Measurements from ENCODE around the gene SMARCB1. TPM values are rescaled to one million over a fixed set of nuclear protein-coding genes. Genes with fewer than 3 reads are reported as not detected.

SMARCB1 gene
- polyA plus RNA-seq, 1 donor (not counting 4 experiments of a cell fraction or from before 2014, with no cell fraction given): 95.2 TPM

GRCh38 chr22:23778577-23778900, 8.2 kb upstream of the SMARCB1 start:
- H3K4me3 ChIP-seq (ENCODE audit: control insufficient read depth in 2 of 3, extremely low read depth in 1 of 3, insufficient read depth in 2 of 3, low read depth in 1 of 3, low read length in 3 of 3): no peak overlapping the region
- H3K27me3 ChIP-seq (ENCODE audit: control insufficient read depth, extremely low read depth, insufficient read depth, low read length): peaks cover 5% of the 10 kb centered on the region
- H3K36me3 ChIP-seq (ENCODE audit: control insufficient read depth in 2 of 2, extremely low read depth in 1 of 2, insufficient read depth in 2 of 2, low read length in 2 of 2): no peaks in the 10 kb centered on the region
- no peaks in the 10 kb centered on the region for H4K20me1 ChIP-seq (ENCODE audit: control insufficient read depth, extremely low read depth, insufficient read depth, low read length)
- no peak overlapping the region for H2AFZ ChIP-seq (ENCODE audit: control insufficient read depth, low read length)
- H3K9me3 ChIP-seq (ENCODE audit: control insufficient read depth, low read depth, low read length): no peaks in the 10 kb centered on the region
- DNase-seq (ENCODE audit: low read depth, low spot score) (no peak), FAIRE-seq (no peak)
- H3K9ac ChIP-seq (ENCODE audit: control insufficient read depth, extremely low read depth, insufficient read depth, low read length): no peak overlapping the region
- no peak for TF ChIP-seq CTCF (optimal IDR thresholded peaks at IDR 0.05 in 1 of 3, IDR thresholded peaks at IDR 0.05 in 1 of 3, conservative IDR thresholded peaks at IDR 0.05 in 1 of 3; ENCODE audit: extremely low read depth in 1 of 3, insufficient read depth in 2 of 3, low read length in 3 of 3)
- no peak for TF ChIP-seq EZH2 (IDR thresholded peaks at IDR 0.05; ENCODE audit: low read length)
- peaks cover 15% of the 10 kb centered on the region for H3K4me1 ChIP-seq (ENCODE audit: control insufficient read depth, extremely low read depth, insufficient read depth, low read length)
- no peaks in the 10 kb centered on the region for H3K9me1 ChIP-seq (ENCODE audit: control insufficient read depth, extremely low read depth, insufficient read depth, low read length)
- dilution Hi-C loops (cut with MboI; ENCODE audit: extremely low pct_ligation_motif_present, low sequenced_read_pairs): no loop called here
- H3K27ac ChIP-seq (ENCODE audit: control insufficient read depth, insufficient read depth, low read length): no peak overlapping the region
- H3K4me2 ChIP-seq (ENCODE audit: control insufficient read depth, extremely low read depth, insufficient read depth, low read depth, low read length): no peak overlapping the region
- H3K79me2 ChIP-seq (ENCODE audit: control insufficient read depth, insufficient read depth, low read length): no peaks in the 10 kb centered on the region

GRCh38 chr22:23779083-23779482, 7.7 kb upstream of the SMARCB1 start:
- no peak overlapping the region for H3K4me3 ChIP-seq (ENCODE audit: control insufficient read depth in 2 of 3, extremely low read depth in 1 of 3, insufficient read depth in 2 of 3, low read depth in 1 of 3, low read length in 3 of 3)
- no peaks in the 10 kb centered on the region for H3K9me1 ChIP-seq (ENCODE audit: control insufficient read depth, extremely low read depth, insufficient read depth, low read length)
- no peaks in the 10 kb centered on the region for H3K79me2 ChIP-seq (ENCODE audit: control insufficient read depth, insufficient read depth, low read length)
- DNase-seq (ENCODE audit: low read depth, low spot score): no peak
- no peak overlapping the region for H3K9ac ChIP-seq (ENCODE audit: control insufficient read depth, extremely low read depth, insufficient read depth, low read length)
- no peak for FAIRE-seq
- H4K20me1 ChIP-seq (ENCODE audit: control insufficient read depth, extremely low read depth, insufficient read depth, low read length): no peaks in the 10 kb centered on the region
- H2AFZ ChIP-seq (ENCODE audit: control insufficient read depth, low read length): no peak overlapping the region
- no peak overlapping the region for H3K27ac ChIP-seq (ENCODE audit: control insufficient read depth, insufficient read depth, low read length)
- dilution Hi-C loops (cut with MboI; ENCODE audit: extremely low pct_ligation_motif_present, low sequenced_read_pairs): no loop called here
- peaks cover 15% of the 10 kb centered on the region for H3K4me1 ChIP-seq (ENCODE audit: control insufficient read depth, extremely low read depth, insufficient read depth, low read length)
- TF ChIP-seq CTCF (optimal IDR thresholded peaks at IDR 0.05 in 1 of 3, IDR thresholded peaks at IDR 0.05 in 1 of 3, conservative IDR thresholded peaks at IDR 0.05 in 1 of 3; ENCODE audit: extremely low read depth in 1 of 3, insufficient read depth in 2 of 3, low read length in 3 of 3) (no peak), EZH2 (IDR thresholded peaks at IDR 0.05; ENCODE audit: low read length) (no peak)
- no peaks in the 10 kb centered on the region for H3K36me3 ChIP-seq (ENCODE audit: control insufficient read depth in 2 of 2, extremely low read depth in 1 of 2, insufficient read depth in 2 of 2, low read length in 2 of 2)
- H3K9me3 ChIP-seq (ENCODE audit: control insufficient read depth, low read depth, low read length): no peaks in the 10 kb centered on the region
- peaks cover 1% of the 10 kb centered on the region for H3K27me3 ChIP-seq (ENCODE audit: control insufficient read depth, extremely low read depth, insufficient read depth, low read length)
- H3K4me2 ChIP-seq (ENCODE audit: control insufficient read depth, extremely low read depth, insufficient read depth, low read depth, low read length): no peak overlapping the region

All from keratinocyte (primary cell).